Astrocyte (in vitro differentiated cells and primary cell): ENCODE results near the gene TRIAP1. TPM values are rescaled to one million over a fixed set of nuclear protein-coding genes. Genes with fewer than 3 reads are reported as not detected.

Source experiments
- DNase-seq: peaks from one replicate; pipeline ENCODE4 v3.0.0-alpha.2; 2010; ENCODE audit warnings: low read depth
- FAIRE-seq: peaks from 2 replicates; lab custom pipeline; 2011; peaks lifted over from hg19 to GRCh38; lab: Jason Lieb, UNC
- H2AFZ ChIP-seq: 2 replicates; pipeline ENCODE4 v1.6.0; 2012; ENCODE audit warnings: low read depth, low read length, inconsistent platforms
- H3K27ac ChIP-seq: 2 replicates; pipeline ENCODE4 v1.5.1; 2011; ENCODE audit warnings: low read depth, low read length, inconsistent platforms
- H3K27me3 ChIP-seq: 2 replicates; pipeline ENCODE4 v1.6.0; 2011; ENCODE audit warnings: low read length, inconsistent platforms; ENCODE audit not compliant: insufficient read depth
- H3K36me3 ChIP-seq: 2 replicates; pipeline ENCODE4 v1.5.1; 2011; ENCODE audit warnings: low read length, inconsistent platforms; ENCODE audit not compliant: insufficient read depth
- H3K4me1 ChIP-seq: 2 replicates; pipeline ENCODE4 v1.5.1; 2011; ENCODE audit warnings: low read length, inconsistent platforms; ENCODE audit not compliant: insufficient read depth
- H3K4me2 ChIP-seq: 2 replicates; pipeline ENCODE4 v1.6.0; 2012; ENCODE audit warnings: low read length, inconsistent platforms
- H3K4me3 ChIP-seq: 2 replicates; pipeline ENCODE4 v1.5.1; 2011; ENCODE audit warnings: low read depth, mild to moderate bottlenecking, low read length, inconsistent platforms; ENCODE audit not compliant: insufficient read depth
- H3K79me2 ChIP-seq: 2 replicates; pipeline ENCODE4 v1.6.0; 2012; ENCODE audit warnings: mild to moderate bottlenecking, low read length, inconsistent platforms; ENCODE audit not compliant: insufficient read depth
- H3K9ac ChIP-seq: 2 replicates; pipeline ENCODE4 v1.6.0; 2012; ENCODE audit warnings: mild to moderate bottlenecking, low read length, inconsistent platforms
- H3K9me3 ChIP-seq: 2 replicates; pipeline ENCODE4 v1.5.1; 2012; ENCODE audit warnings: low read depth, mild to moderate bottlenecking, low read length, inconsistent platforms; ENCODE audit not compliant: insufficient read depth
- H4K20me1 ChIP-seq: 2 replicates; pipeline ENCODE4 v1.6.0; 2012; ENCODE audit warnings: low read length, inconsistent platforms; ENCODE audit not compliant: insufficient read depth
- H3K27ac Mint-ChIP-seq: one replicate; pipeline ENCODE4 v1.8.0; 2021; ENCODE audit warnings: mild to moderate bottlenecking, mixed read lengths; ENCODE audit not compliant: unreplicated experiment
- H3K27me3 Mint-ChIP-seq: one replicate; pipeline ENCODE4 v1.8.0; 2021; ENCODE audit warnings: low read depth, mixed read lengths; ENCODE audit not compliant: unreplicated experiment
- H3K36me3 Mint-ChIP-seq: one replicate; pipeline ENCODE4 v1.8.0; 2021; ENCODE audit warnings: low read depth, mixed read lengths; ENCODE audit not compliant: unreplicated experiment
- H3K4me1 Mint-ChIP-seq: one replicate; pipeline ENCODE4 v1.8.0; 2021; ENCODE audit warnings: low read depth, mixed read lengths; ENCODE audit not compliant: unreplicated experiment
- H3K4me3 Mint-ChIP-seq: one replicate; pipeline ENCODE4 v1.8.0; 2021; ENCODE audit warnings: mild to moderate bottlenecking, moderate library complexity, mixed read lengths; ENCODE audit not compliant: unreplicated experiment
- H3K9me3 Mint-ChIP-seq: one replicate; pipeline ENCODE4 v1.8.0; 2021; ENCODE audit warnings: mild to moderate bottlenecking, mixed read lengths; ENCODE audit not compliant: unreplicated experiment
- CTCF ChIP-seq: IDR thresholded peaks from 2 replicates; pipeline ENCODE4 v1.5.1; 2011; ENCODE audit warnings: low read depth, mild to moderate bottlenecking, inconsistent platforms, low read length, moderate library complexity; ENCODE audit not compliant: insufficient read depth
- EZH2 ChIP-seq: IDR thresholded peaks from 2 replicates; pipeline ENCODE4 v1.6.1; 2012; ENCODE audit warnings: mild to moderate bottlenecking, low read length, inconsistent platforms; ENCODE audit not compliant: insufficient read depth
- total RNA-seq: library from RNA; stranded (reverse); gene quantifications from 2 replicates; pipeline ENCODE4 v1.2.1, GENCODE V29; 2021

Gene TRIAP1
- total RNA-seq, 1 donor from 2014 or later, result 54.0 TPM

GRCh38 chr12:120483621-120484020 is 37.4 kb upstream of the TRIAP1 start:
- H3K4me1 ChIP-seq, result no peaks in the 10 kb centered on the region
- H3K36me3 ChIP-seq, result no peaks in the 10 kb centered on the region
- no peak for DNase-seq
- no peak for FAIRE-seq
- no peaks in the 10 kb centered on the region for H3K27me3 ChIP-seq
- no peak overlapping the region for H3K27ac ChIP-seq
- H3K9ac ChIP-seq, result no peak overlapping the region
- H3K9me3 ChIP-seq, result no peaks in the 10 kb centered on the region
- H3K27ac Mint-ChIP-seq, result no peak overlapping the region
- no peak overlapping the region for H3K4me3 ChIP-seq
- H4K20me1 ChIP-seq, result peaks cover 5% of the 10 kb centered on the region
- H3K4me3 Mint-ChIP-seq, result no peak overlapping the region
- H3K4me2 ChIP-seq, result no peak overlapping the region
- no peaks in the 10 kb centered on the region for H3K27me3 Mint-ChIP-seq
- peaks cover 4% of the 10 kb centered on the region for H3K4me1 Mint-ChIP-seq
- no peak overlapping the region for H2AFZ ChIP-seq
- H3K79me2 ChIP-seq, result no peaks in the 10 kb centered on the region
- TF ChIP-seq CTCF (no peak), EZH2 (no peak)
- H3K36me3 Mint-ChIP-seq, result peaks cover 13% of the 10 kb centered on the region
- H3K9me3 Mint-ChIP-seq, result no peaks in the 10 kb centered on the region

- no peak overlapping the region for H3K9ac ChIP-seq
- no peaks in the 10 kb centered on the region for H3K36me3 ChIP-seq
- FAIRE-seq (no peak), DNase-seq (no peak)
- peaks cover 5% of the 10 kb centered on the region for H4K20me1 ChIP-seq
- Mint-ChIP-seq H3K36me3 (peaks cover 8% of the 10 kb centered on the region), H3K27ac (no peak overlapping the region), H3K4me1 (peaks cover 2% of the 10 kb centered on the region), H3K9me3 (no peaks in the 10 kb centered on the region), H3K27me3 (no peaks in the 10 kb centered on the region), H3K4me3 (no peak overlapping the region)
- TF ChIP-seq CTCF, result no peak
- H3K9me3 ChIP-seq, result no peaks in the 10 kb centered on the region
- H3K27ac ChIP-seq, result no peak overlapping the region
- no peak overlapping the region for H3K4me2 ChIP-seq
- H2AFZ ChIP-seq, result no peak overlapping the region
- no peak overlapping the region for H3K4me3 ChIP-seq
- no peaks in the 10 kb centered on the region for H3K27me3 ChIP-seq
- no peaks in the 10 kb centered on the region for H3K79me2 ChIP-seq
- no peaks in the 10 kb centered on the region for H3K4me1 ChIP-seq
These were observed 35.0 kb upstream of the TRIAP1 start for GRCh38 chr12:120481022-120481767.

GRCh38 chr12:120480211-120480610 is 34.0 kb upstream of the TRIAP1 start:
- no peak overlapping the region for H3K27ac Mint-ChIP-seq
- H3K36me3 ChIP-seq, result no peaks in the 10 kb centered on the region
- H3K9me3 ChIP-seq, result no peaks in the 10 kb centered on the region
- no peaks in the 10 kb centered on the region for H3K4me1 ChIP-seq
- H3K9me3 Mint-ChIP-seq, result no peaks in the 10 kb centered on the region
- no peak overlapping the region for H3K4me3 ChIP-seq
- no peak overlapping the region for H3K27ac ChIP-seq
- H3K27me3 ChIP-seq, result no peaks in the 10 kb centered on the region
- no peak overlapping the region for H3K4me3 Mint-ChIP-seq
- H3K27me3 Mint-ChIP-seq, result no peaks in the 10 kb centered on the region
- TF ChIP-seq CTCF (no peak), EZH2 (no peak)
- no peak overlapping the region for H3K9ac ChIP-seq
- H2AFZ ChIP-seq, result no peak overlapping the region
- FAIRE-seq (no peak), DNase-seq (no peak)
- H3K4me1 Mint-ChIP-seq, result peaks cover 8% of the 10 kb centered on the region
- peaks cover 5% of the 10 kb centered on the region for H4K20me1 ChIP-seq
- H3K4me2 ChIP-seq, result no peak overlapping the region
- peaks cover 8% of the 10 kb centered on the region for H3K36me3 Mint-ChIP-seq
- peaks cover 2% of the 10 kb centered on the region for H3K79me2 ChIP-seq
